ENCODE results near the gene DMRTC2.
"Not testable (repeated sequence)": the region's sequence is repeated elsewhere in the genome, so short reads cannot be mapped to it uniquely, and the experiment has no call there.

Gene DMRTC2

GRCh38 chr19:41872775-41873647 is 28.2 kb downstream of the DMRTC2 start:
- DNase-seq, result peak; percentile 45 to 59 (median 53)

DNA sequence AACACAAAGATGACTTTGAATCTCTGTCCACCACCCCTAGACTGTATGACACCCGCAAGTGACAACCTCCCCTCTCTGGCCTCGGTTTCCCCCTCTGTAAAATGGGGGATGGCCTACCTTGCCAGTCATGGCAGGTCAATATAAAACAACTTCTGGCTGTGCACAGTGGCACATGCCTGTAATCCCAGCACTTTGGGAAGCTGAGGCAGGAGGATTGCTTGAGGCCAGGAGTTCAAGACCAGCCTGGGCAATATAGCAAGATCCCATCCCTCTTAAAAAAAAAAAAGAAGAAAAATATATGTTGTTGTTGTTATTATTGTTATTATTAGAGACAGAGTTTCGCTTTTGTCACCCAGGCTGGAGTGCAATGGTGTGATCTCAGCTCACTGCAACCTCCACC is 31.1 kb downstream of the DMRTC2 start:
- not testable (repeated sequence) for DNase-seq

- peak in 1 of 4 experiments; percentile 18 for DNase-seq
Measured at GRCh38 chr19:41876847-41877832, 32.3 kb downstream of the DMRTC2 start, which contains the start of gene CD79A. Gene CD79A, plus strand, starts transcription at chr19:41877279. Its CDS starts 26 bp downstream, at chr19:41877305.

- no peak for DNase-seq
Measured at GRCh38 chr19:41877916-41878905, 33.4 kb downstream of the DMRTC2 start.

DNA sequence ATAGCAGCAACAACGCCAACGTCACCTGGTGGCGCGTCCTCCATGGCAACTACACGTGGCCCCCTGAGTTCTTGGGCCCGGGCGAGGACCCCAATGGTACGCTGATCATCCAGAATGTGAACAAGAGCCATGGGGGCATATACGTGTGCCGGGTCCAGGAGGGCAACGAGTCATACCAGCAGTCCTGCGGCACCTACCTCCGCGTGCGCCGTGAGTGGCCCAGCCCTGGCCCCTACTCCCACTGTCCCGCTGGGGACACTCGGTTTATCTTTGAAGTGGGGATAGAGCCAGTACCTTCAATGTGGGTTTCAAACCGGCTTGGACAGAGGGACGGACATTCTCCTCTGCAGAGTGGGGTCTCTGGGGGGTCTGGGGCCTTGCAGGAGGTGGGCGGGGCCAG is 34.2 kb downstream of the DMRTC2 start:
- DNase-seq, result no peak

DNA sequence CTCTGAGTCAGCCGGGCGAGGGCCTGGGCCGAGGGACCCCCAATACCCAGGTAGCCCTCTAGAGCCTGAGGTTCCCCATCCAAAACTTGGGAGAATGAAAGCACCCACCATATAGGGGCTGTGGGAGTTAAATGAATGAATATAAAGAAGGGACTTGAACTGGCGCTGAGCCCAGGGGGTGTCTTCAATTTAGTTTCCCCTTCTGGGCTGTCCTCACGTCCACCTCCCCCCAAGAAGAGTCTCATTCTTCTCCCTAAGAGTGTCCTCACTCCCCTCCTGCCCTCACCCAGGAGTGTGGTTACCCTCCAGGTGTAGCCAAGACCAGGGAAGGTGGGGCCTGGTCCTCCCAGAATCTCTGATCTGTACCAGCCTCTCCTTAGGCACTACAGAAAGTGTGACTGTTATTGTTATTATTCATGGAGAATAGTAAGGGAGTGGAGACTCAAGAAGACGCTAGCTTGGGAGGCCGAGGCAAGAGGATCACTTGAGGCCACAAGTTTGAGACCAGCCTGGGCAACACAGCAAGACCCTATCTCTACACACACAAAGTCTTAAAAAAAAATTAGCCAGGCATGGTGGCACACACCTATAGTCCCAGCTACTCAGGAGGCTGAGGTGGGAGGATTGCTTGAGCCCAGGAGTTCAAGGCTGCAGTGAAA is 35.0 kb downstream of the DMRTC2 start:
- DNase-seq, result no peak

GRCh38 chr19:41880329-41880708 is 35.5 kb downstream of the DMRTC2 start:
- no peak for DNase-seq

- peak in 3 of 4 experiments; percentile 38 to 68 (median 66) for DNase-seq
Measured at GRCh38 chr19:41882568-41883462, 38.0 kb downstream of the DMRTC2 start, which contains the start of gene ARHGEF1. Gene ARHGEF1, plus strand, starts transcription at chr19:41883184. Its CDS starts 4,899 bp downstream, at chr19:41888083.

DNA sequence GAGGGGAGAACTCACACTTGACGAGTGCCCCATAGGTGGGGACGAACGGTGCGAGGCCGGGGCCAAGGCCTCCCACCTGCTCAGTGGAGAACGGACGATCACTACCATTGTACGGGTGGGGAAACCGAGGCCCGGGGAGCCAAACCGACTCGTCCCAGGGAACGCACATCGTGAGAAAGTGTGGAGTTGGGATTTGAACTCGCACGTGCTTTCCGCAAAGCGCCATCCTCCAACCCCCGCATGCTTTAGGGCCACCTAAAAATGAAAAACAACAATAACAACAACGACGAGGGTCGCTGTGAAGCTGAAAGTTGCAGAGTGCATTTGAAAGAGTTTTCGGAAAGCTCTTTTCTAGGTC is 38.6 kb downstream of the DMRTC2 start:
- DNase-seq, result no peak

GRCh38 chr19:41883821-41884733 is 39.2 kb downstream of the DMRTC2 start:
- DNase-seq, result peak; percentile 77 to 84 (median 80)

DNA sequence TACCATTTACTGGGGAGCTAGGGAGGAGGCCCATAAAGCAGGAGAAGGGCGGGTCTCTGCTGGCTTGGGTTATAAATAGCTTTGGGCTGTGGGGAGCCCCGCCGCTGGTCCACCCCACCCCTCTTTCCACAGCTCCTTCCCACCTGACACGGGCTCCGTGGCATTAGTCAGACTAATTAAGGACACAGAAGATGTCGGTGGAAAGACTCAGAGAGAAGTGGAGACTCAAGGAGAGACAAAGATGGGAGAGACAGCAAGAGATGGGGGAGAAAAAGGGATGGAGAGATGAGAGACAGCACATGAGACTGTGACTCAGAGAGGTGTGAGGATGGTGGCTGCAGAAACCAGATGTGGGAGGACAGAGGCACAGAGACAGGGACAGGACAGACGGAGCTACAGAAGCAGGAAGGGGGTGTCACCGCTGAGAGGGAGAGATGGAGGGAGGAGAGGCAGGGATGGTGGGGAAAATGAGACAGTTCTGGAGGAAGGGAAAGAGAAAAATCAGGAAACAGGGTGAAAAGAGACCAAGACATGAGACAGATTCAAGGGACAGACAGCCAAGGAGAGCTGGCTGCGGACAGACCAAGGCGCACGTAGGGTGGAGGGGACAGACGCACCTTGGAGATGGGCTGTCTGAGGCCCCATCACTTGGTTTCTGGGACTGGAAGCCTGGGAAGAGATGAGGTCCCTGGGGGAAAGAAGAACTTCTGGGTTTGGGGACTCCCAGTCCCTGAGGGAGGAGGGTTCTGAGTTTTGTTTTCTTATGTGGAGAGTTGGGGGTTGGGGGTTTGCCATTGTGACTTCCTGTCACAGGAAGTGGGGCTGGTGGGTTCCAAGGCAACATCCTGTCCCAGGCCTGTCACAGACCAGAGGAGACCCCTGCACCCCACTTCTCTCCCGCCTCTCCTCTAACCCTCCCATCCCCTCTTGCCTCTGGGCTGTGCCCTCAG is 42.2 kb downstream of the DMRTC2 start:
- DNase-seq, result peak in 2 of 4 experiments; percentile 54 to 65

- DNase-seq, result peak; percentile 60 to 75 (median 68)
Measured at GRCh38 chr19:41887711-41888382, 43.0 kb downstream of the DMRTC2 start.

DNA sequence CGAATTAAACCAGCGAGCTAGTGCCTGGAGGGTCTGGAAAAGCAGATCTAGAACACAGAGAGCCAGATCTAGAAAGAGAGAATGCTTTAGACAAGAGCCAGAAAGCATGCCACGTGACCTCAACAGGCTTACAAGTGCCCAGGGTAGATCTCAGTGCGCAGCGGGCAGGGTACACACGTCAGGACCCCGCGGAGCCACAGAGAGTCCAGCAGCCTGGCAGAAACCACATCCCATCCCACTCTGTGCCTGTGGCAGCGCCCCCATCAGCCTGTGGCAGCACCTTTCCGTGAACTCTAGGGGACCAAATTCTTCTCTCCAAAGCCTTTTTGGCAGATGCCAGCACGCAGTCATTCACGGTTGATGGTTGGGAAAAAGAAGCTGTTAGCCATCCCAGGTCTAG is 44.1 kb downstream of the DMRTC2 start:
- DNase-seq, result no peak

DNA sequence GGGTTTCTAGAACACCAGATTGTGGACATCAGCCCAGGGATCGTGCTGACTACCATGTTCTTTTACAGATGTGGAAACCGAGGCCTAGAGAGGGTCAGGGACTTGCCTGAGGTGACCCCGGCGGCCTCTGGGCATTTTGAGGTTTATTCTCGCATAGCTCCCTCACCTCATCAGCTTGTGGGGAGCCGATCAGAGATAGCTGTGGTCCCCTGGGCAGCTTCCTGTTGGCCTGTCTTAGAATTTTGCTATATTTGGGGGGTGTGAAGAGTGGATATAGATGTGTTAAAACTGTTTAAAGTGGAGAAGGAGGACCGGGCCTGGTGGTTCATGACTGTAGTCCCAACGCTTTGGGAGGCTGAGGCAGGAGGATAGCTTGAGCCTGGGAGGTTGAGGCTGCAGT is 45.1 kb downstream of the DMRTC2 start:
- DNase-seq, result no peak

DNA sequence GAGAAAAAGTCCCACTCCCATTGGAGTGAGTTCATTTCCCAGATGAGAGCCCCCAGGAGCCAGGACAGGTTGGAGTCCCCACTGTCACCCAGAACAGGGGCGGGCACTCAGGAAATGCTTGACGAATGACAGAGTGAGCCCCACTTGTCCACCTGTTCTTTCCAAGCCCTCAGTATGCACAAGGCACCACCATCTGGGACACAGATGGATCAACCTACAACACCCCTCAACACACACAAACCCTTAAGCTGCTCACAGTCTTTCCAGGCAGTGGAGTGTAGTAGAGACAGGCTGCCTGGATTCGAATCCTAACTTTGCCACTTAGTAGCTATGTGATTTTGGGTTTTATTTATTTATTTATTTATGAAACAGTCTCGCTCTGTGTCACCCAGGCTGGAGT is 46.1 kb downstream of the DMRTC2 start:
- DNase-seq, result no peak

DNA sequence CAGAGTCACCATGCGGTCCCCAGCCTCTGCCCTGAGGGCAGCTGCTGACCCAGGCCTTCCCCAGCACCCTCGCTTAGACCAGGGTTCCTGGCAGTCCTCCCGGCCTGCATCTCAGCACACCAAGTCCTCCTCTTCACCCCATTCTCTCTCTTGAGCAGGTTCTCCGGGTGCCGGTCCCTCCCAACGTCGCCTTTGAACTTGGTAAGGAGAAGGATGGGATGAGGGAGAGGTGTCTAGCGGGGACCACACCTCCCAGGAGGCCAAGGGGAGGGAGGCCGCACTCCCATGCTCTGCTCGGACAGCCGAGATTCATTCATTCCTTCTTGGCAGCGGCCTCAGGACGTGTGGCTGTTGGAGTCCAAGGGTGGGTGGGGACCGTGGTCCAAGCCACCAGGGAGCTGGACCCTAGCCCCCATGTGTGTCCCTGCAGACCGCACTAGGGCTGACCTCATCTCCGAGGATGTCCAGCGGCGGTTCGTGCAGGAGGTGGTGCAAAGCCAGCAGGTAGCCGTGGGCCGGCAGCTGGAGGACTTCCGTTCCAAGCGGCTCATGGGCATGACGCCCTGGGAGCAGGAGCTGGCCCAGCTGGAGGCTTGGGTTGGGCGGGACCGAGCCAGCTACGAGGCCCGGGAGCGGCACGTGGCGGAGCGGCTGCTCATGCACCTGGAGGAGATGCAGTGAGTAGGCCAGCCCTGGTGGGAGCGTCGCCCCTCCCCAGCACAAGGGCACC is 47.5 kb downstream of the DMRTC2 start:
- DNase-seq, result no peak

DNA sequence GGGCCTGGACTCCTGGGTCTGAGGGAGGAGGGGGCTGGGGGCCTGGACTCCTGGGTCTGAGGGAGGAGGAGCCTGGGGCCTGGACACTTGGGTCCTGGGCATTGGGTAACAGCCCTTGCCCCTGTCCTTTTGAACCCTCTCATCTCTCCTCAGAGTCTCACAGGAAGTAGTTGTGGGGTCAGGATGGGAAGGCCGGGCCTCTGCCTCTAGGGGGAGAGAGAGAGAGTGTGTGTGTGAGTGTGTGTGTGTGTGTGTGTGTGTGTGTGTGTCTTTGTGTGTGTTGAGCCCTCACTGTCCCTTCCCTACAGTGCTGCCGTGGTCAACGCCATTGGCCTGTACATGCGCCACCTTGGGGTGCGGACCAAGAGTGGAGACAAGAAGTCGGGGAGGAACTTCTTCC is 49.1 kb downstream of the DMRTC2 start:
- DNase-seq, result no peak
